ENCODE results near the gene ACR.

Gene ACR

GRCh38 chr22:50694099-50694605, 43.9 kb upstream of the ACR start:
- Histone ChIP-seq H3K36me3 (ENCODE audit: control insufficient read depth in 1 of 2, insufficient read depth in 2 of 2, low read depth in 1 of 2, low read length in 2 of 2) (no peaks in the 10 kb centered on the region), H3K4me2 (ENCODE audit: low read length, poor library complexity, severe bottlenecking) (no peak overlapping the region), H2AFZ (ENCODE audit: low read depth, low read length) (no peak overlapping the region), H3K27me3 (ENCODE audit: control insufficient read depth in 1 of 2, insufficient read depth in 1 of 2, low read length in 2 of 2) (peaks cover 27 to 30% of the 10 kb centered on the region in 2 experiments), H3K27ac (ENCODE audit: low read length, poor library complexity, severe bottlenecking) (no peak overlapping the region), H3K18ac (ENCODE audit: low read depth in 1 of 2, low read length in 2 of 2) (no peak overlapping the region), H3K9me3 (ENCODE audit: control insufficient read depth, low read length) (peaks cover 3% of the 10 kb centered on the region), H2BK12ac (ENCODE audit: low read length in 2 of 2) (no peak overlapping the region), H4K91ac (ENCODE audit: low read length) (no peak overlapping the region), H3K4me3 (ENCODE audit: insufficient read depth in 1 of 2, low read depth in 1 of 2, low read length in 2 of 2) (no peak overlapping the region), H3K79me1 (replicated peaks; ENCODE audit: low read length, poor library complexity, severe bottlenecking) (peaks cover 2% of the 10 kb centered on the region), H3K14ac (ENCODE audit: low read length in 2 of 2) (no peak overlapping the region), H3K4me1 (ENCODE audit: control insufficient read depth, insufficient read depth, low read depth, low read length) (peaks cover 16% of the 10 kb centered on the region), H3K9ac (ENCODE audit: low read length) (no peak overlapping the region), H2BK15ac (ENCODE audit: low read depth, poor library complexity, severe bottlenecking) (no peak overlapping the region), H3K4ac (ENCODE audit: low read depth in 1 of 2, low read length in 2 of 2) (no peak overlapping the region), H4K8ac (ENCODE audit: low read length) (no peak overlapping the region), H3K23ac (ENCODE audit: low read length in 2 of 2) (no peak overlapping the region), H2AK5ac (ENCODE audit: low read length, severe bottlenecking) (no peak overlapping the region), H2BK5ac (ENCODE audit: low read depth, low read length, poor library complexity, severe bottlenecking) (no peak overlapping the region), H2BK120ac (ENCODE audit: low read depth, low read length) (no peak overlapping the region)
- WGBS = 74% methylated on average over 3 of the region's 3 CpGs
- DNase-seq = peak; percentile 49

GRCh38 chr22:50694766-50695420, 43.1 kb upstream of the ACR start:
- 90% methylated on average over 18 of the region's 18 CpGs for WGBS
- Histone ChIP-seq H3K4me2 (ENCODE audit: low read length, poor library complexity, severe bottlenecking) (no peak overlapping the region), H3K9ac (ENCODE audit: low read length) (no peak overlapping the region), H2BK120ac (ENCODE audit: low read depth, low read length) (no peak overlapping the region), H2BK15ac (ENCODE audit: low read depth, poor library complexity, severe bottlenecking) (no peak overlapping the region), H3K27ac (ENCODE audit: low read length, poor library complexity, severe bottlenecking) (no peak overlapping the region), H3K14ac (ENCODE audit: low read length in 2 of 2) (peak overlapping the region in 1 of 2 experiments; percentile 4), H2AFZ (ENCODE audit: low read depth, low read length) (no peak overlapping the region), H3K36me3 (ENCODE audit: control insufficient read depth in 1 of 2, insufficient read depth in 2 of 2, low read depth in 1 of 2, low read length in 2 of 2) (no peaks in the 10 kb centered on the region), H3K9me3 (ENCODE audit: control insufficient read depth, low read length) (peaks cover 3% of the 10 kb centered on the region), H3K27me3 (ENCODE audit: control insufficient read depth in 1 of 2, insufficient read depth in 1 of 2, low read length in 2 of 2) (peaks cover 27 to 29% of the 10 kb centered on the region in 2 experiments), H3K79me1 (replicated peaks; ENCODE audit: low read length, poor library complexity, severe bottlenecking) (peaks cover 2% of the 10 kb centered on the region), H2BK12ac (ENCODE audit: low read length in 2 of 2) (no peak overlapping the region), H3K4ac (ENCODE audit: low read depth in 1 of 2, low read length in 2 of 2) (no peak overlapping the region), H4K91ac (ENCODE audit: low read length) (no peak overlapping the region), H3K18ac (ENCODE audit: low read depth in 1 of 2, low read length in 2 of 2) (peak overlapping the region in 1 of 2 experiments; percentile 15), H3K4me3 (ENCODE audit: insufficient read depth in 1 of 2, low read depth in 1 of 2, low read length in 2 of 2) (no peak overlapping the region), H3K23ac (ENCODE audit: low read length in 2 of 2) (no peak overlapping the region), H2AK5ac (ENCODE audit: low read length, severe bottlenecking) (no peak overlapping the region), H4K8ac (ENCODE audit: low read length) (no peak overlapping the region), H2BK5ac (ENCODE audit: low read depth, low read length, poor library complexity, severe bottlenecking) (no peak overlapping the region), H3K4me1 (ENCODE audit: control insufficient read depth, insufficient read depth, low read depth, low read length) (peaks cover 16% of the 10 kb centered on the region)
- DNase-seq = no peak

- Histone ChIP-seq H3K27ac (ENCODE audit: low read length, poor library complexity, severe bottlenecking) (no peak overlapping the region), H3K79me1 (replicated peaks; ENCODE audit: low read length, poor library complexity, severe bottlenecking) (peaks cover 2% of the 10 kb centered on the region), H3K9me3 (ENCODE audit: control insufficient read depth, low read length) (peaks cover 3% of the 10 kb centered on the region), H3K27me3 (ENCODE audit: control insufficient read depth in 1 of 2, insufficient read depth in 1 of 2, low read length in 2 of 2) (peaks cover 27 to 29% of the 10 kb centered on the region in 2 experiments), H3K4ac (ENCODE audit: low read depth in 1 of 2, low read length in 2 of 2) (no peak overlapping the region), H4K91ac (ENCODE audit: low read length) (peak overlapping the region; percentile 35), H2BK15ac (ENCODE audit: low read depth, poor library complexity, severe bottlenecking) (no peak overlapping the region), H2AFZ (ENCODE audit: low read depth, low read length) (no peak overlapping the region), H3K4me3 (ENCODE audit: insufficient read depth in 1 of 2, low read depth in 1 of 2, low read length in 2 of 2) (no peak overlapping the region), H4K8ac (ENCODE audit: low read length) (no peak overlapping the region), H3K9ac (ENCODE audit: low read length) (no peak overlapping the region), H3K4me1 (ENCODE audit: control insufficient read depth, insufficient read depth, low read depth, low read length) (peaks cover 19% of the 10 kb centered on the region), H3K18ac (ENCODE audit: low read depth in 1 of 2, low read length in 2 of 2) (no peak overlapping the region), H2BK12ac (ENCODE audit: low read length in 2 of 2) (peak overlapping the region in 1 of 2 experiments; percentile 12), H2BK120ac (ENCODE audit: low read depth, low read length) (no peak overlapping the region), H2BK5ac (ENCODE audit: low read depth, low read length, poor library complexity, severe bottlenecking) (no peak overlapping the region), H3K36me3 (ENCODE audit: control insufficient read depth in 1 of 2, insufficient read depth in 2 of 2, low read depth in 1 of 2, low read length in 2 of 2) (peaks cover 0 to 4% of the 10 kb centered on the region in 2 experiments), H3K4me2 (ENCODE audit: low read length, poor library complexity, severe bottlenecking) (no peak overlapping the region), H3K14ac (ENCODE audit: low read length in 2 of 2) (no peak overlapping the region), H2AK5ac (ENCODE audit: low read length, severe bottlenecking) (no peak overlapping the region), H3K23ac (ENCODE audit: low read length in 2 of 2) (no peak overlapping the region)
- WGBS = 92% methylated on average over 18 of the region's 18 CpGs
- no peak for DNase-seq
These were observed 42.4 kb upstream of the ACR start for GRCh38 chr22:50695421-50696250.

GRCh38 chr22:50696251-50696798, 41.7 kb upstream of the ACR start:
- H3K4me3 ChIP-seq (ENCODE audit: insufficient read depth in 1 of 2, low read depth in 1 of 2, low read length in 2 of 2) = peak overlapping the region in 1 of 2 experiments; percentile 68
- peak overlapping the region; percentile 83 for H4K8ac ChIP-seq (ENCODE audit: low read length)
- H3K23ac ChIP-seq (ENCODE audit: low read length in 2 of 2) = no peak overlapping the region
- no peak overlapping the region for H2AFZ ChIP-seq (ENCODE audit: low read depth, low read length)
- peaks cover 27 to 29% of the 10 kb centered on the region in 2 experiments for H3K27me3 ChIP-seq (ENCODE audit: control insufficient read depth in 1 of 2, insufficient read depth in 1 of 2, low read length in 2 of 2)
- peak overlapping the region; percentile 54 for H3K9ac ChIP-seq (ENCODE audit: low read length)
- H3K18ac ChIP-seq (ENCODE audit: low read depth in 1 of 2, low read length in 2 of 2) = no peak overlapping the region
- peaks cover 19% of the 10 kb centered on the region for H3K4me1 ChIP-seq (ENCODE audit: control insufficient read depth, insufficient read depth, low read depth, low read length)
- DNase-seq = no peak
- 78% methylated on average over 17 of the region's 21 CpGs for WGBS
- H2AK5ac ChIP-seq (ENCODE audit: low read length, severe bottlenecking) = no peak overlapping the region
- peaks cover 2% of the 10 kb centered on the region for H3K79me1 ChIP-seq (replicated peaks; ENCODE audit: low read length, poor library complexity, severe bottlenecking)
- no peak overlapping the region for H2BK120ac ChIP-seq (ENCODE audit: low read depth, low read length)
- no peak overlapping the region for H3K4ac ChIP-seq (ENCODE audit: low read depth in 1 of 2, low read length in 2 of 2)
- no peak overlapping the region for H4K91ac ChIP-seq (ENCODE audit: low read length)
- H3K9me3 ChIP-seq (ENCODE audit: control insufficient read depth, low read length) = peaks cover 3% of the 10 kb centered on the region
- H3K36me3 ChIP-seq (ENCODE audit: control insufficient read depth in 1 of 2, insufficient read depth in 2 of 2, low read depth in 1 of 2, low read length in 2 of 2) = peaks cover 0 to 5% of the 10 kb centered on the region in 2 experiments
- H2BK12ac ChIP-seq (ENCODE audit: low read length in 2 of 2) = no peak overlapping the region
- H3K14ac ChIP-seq (ENCODE audit: low read length in 2 of 2) = no peak overlapping the region
- H3K27ac ChIP-seq (ENCODE audit: low read length, poor library complexity, severe bottlenecking) = no peak overlapping the region
- H2BK15ac ChIP-seq (ENCODE audit: low read depth, poor library complexity, severe bottlenecking) = no peak overlapping the region
- no peak overlapping the region for H3K4me2 ChIP-seq (ENCODE audit: low read length, poor library complexity, severe bottlenecking)
- no peak overlapping the region for H2BK5ac ChIP-seq (ENCODE audit: low read depth, low read length, poor library complexity, severe bottlenecking)

Measured in mesenchymal stem cell (in vitro differentiated cells and primary cell).